GOT3 (cell line): Measurements from ENCODE around the gene ZBTB7C.

Experiments used
- DNase-seq: peaks from one replicate; lab custom pipeline; 2025; ENCODE audit warnings: mixed read lengths; lab: John Stamatoyannopoulos, UW

The ZBTB7C gene

GRCh38 chr18:48216639-48217257 lies 192.4 kb downstream of the ZBTB7C start:
- no peak for DNase-seq

- DNase-seq = no peak
These were observed 193.1 kb downstream of the ZBTB7C start for GRCh38 chr18:48215876-48216638.

GRCh38 chr18:48213791-48214190 lies 195.4 kb downstream of the ZBTB7C start:
- no peak for DNase-seq

- no peak for DNase-seq
These were observed 200.6 kb downstream of the ZBTB7C start for GRCh38 chr18:48208432-48209140.

- DNase-seq = no peak
These were observed 201.4 kb downstream of the ZBTB7C start for GRCh38 chr18:48207733-48208132.

GRCh38 chr18:48206887-48207286 lies 202.3 kb downstream of the ZBTB7C start:
- DNase-seq = no peak

GRCh38 chr18:48203961-48204666 lies 205.1 kb downstream of the ZBTB7C start:
- DNase-seq = no peak

GRCh38 chr18:48203288-48203945 lies 205.8 kb downstream of the ZBTB7C start:
- no peak for DNase-seq

- no peak for DNase-seq
These were observed 206.6 kb downstream of the ZBTB7C start for GRCh38 chr18:48202350-48203260.

GRCh38 chr18:48202006-48202348 lies 207.2 kb downstream of the ZBTB7C start:
- DNase-seq = no peak

- no peak for DNase-seq
These were observed 207.7 kb downstream of the ZBTB7C start for GRCh38 chr18:48201337-48202005.

- no peak for DNase-seq
These were observed 208.4 kb downstream of the ZBTB7C start for GRCh38 chr18:48200631-48201336.

- no peak for DNase-seq
These were observed 209.8 kb downstream of the ZBTB7C start for GRCh38 chr18:48199399-48199798.

- no peak for DNase-seq
These were observed 211.4 kb downstream of the ZBTB7C start for GRCh38 chr18:48197819-48198218.

- DNase-seq = no peak
These were observed 213.4 kb downstream of the ZBTB7C start for GRCh38 chr18:48195787-48196186.

GRCh38 chr18:48194591-48195181 lies 214.5 kb downstream of the ZBTB7C start:
- no peak for DNase-seq

GRCh38 chr18:48193521-48194492 lies 215.4 kb downstream of the ZBTB7C start:
- no peak for DNase-seq

GRCh38 chr18:48192542-48192941 lies 216.6 kb downstream of the ZBTB7C start:
- DNase-seq = no peak
